Jurkat, Clone E6-1 (cell line): Measurements from ENCODE around the gene TMX1.

ENCODE experiments used
- DNase-seq: peaks from one replicate; pipeline ENCODE4 v3.0.0-alpha.2; 2011; ENCODE audit warnings: low read depth, low spot score
- H3K4me3 ChIP-seq: 2 replicates; pipeline ENCODE4 v1.5.1; 2011; ENCODE audit warnings: mild to moderate bottlenecking, low read length, control low read depth, moderate library complexity

The TMX1 gene

DNA sequence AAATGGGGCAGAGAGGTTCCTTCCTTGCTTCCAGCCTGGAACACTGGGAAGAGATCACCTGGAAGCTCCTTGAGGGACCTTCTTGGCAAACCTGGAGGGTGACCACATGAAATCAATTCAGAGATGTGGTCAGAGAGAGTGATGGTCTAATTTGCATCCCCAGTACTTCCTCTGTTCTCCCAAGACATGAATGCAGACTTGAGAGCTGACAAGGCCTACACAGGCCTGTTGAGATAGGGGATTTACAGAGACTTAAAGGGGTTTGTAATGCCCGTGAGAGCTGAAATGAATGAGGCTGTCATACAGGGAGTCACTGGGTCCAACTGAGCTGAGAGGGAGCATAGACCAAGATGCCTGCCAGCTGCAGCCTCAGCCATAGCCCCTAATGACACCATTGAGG, 45.1 kb downstream of the TMX1 start:
- no peak overlapping the region for H3K4me3 ChIP-seq
- DNase-seq: no peak

DNA sequence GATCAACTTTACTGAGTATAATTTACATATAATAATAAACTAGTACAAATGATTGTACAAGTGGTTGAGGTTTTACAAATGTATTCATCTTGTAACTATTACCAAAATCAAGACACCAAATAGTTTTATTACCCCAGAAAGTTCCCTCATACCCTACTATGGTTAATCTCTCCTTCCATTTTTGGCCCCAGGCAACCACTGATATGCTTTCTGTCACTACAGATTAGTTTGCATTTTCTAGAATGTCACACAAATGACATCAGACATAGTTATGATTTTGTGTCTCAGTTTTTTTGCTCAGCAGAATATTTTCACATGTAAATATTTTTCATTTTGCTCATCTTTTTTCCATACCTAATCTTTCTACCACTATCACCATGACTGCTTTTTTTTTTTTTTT, 49.1 kb downstream of the TMX1 start:
- DNase-seq: no peak
- no peak overlapping the region for H3K4me3 ChIP-seq

DNA sequence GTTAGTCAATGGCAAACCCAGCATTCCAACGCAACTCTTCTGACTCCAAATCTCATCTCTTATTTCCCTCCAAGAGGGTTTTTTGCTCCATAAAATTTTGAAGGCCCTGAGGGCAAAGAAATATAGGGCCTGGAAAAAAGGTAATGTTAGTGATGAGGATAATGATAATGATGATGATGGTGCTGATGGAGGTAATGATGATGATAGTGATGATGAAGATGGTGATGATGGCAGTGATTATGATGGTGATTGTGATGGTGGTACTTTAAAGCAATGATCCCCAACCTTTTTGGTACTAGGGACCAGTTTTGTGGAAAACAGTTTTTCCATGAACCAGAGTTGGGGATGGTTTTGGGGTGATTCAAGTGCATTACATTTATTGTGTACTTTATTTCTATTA, 50.1 kb downstream of the TMX1 start:
- no peak for DNase-seq
- no peak overlapping the region for H3K4me3 ChIP-seq

DNA sequence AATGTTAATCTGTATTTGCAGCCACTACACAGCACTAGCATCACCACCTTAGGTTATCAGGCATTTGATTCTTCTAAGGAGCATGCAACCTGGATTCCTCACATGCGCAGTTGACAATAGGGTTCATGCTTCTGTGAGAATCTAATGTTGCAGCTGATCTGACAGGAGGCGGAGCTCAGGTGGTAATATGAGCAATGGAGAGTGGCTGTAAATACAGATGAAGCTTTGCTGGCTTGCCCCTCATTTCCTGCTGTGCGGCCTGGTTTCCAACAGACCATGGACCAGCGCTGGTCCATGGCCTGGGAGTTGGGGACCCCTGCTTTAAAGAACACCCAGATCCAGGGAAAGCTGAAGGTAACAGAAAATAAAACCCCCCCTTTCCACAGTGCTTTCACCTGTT, 51.0 kb downstream of the TMX1 start:
- DNase-seq: no peak
- no peak overlapping the region for H3K4me3 ChIP-seq

DNA sequence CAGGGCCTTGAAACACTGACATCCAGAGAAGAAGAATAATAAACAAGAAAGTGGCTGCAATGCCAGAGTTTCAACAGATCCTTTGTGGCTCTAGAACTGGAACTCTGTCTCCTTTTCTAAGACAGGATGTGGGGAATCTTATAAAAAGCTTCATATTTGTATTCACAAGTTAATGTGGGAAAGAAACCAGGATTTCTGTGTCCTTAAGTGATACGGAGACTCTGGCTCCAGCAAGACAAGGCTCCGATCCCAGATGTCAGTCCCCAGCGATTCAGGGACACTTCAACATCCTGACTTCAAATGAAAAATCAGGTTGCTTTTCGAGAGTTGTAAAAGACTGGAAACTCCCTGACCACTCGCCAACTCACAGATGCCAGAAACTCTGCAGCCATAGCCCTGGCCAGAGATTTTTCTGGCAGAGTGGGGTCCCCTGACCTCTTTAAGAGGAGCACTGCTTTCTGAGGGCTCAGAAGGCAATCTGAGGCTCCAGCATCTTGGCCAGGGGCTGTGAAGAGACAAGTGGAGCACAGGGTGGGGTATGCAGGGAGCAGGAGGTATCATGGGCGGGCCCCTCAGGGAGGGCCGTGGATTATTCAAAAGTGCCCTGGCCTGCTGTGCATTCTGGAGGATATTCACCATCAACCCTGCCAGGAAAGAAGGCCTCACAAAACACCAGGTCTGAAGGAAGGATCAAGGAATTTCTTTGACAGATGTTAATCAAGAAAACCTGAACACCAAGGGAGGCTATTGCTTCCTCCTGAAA, 53.3 kb downstream of the TMX1 start:
- no peak overlapping the region for H3K4me3 ChIP-seq
- no peak for DNase-seq

DNA sequence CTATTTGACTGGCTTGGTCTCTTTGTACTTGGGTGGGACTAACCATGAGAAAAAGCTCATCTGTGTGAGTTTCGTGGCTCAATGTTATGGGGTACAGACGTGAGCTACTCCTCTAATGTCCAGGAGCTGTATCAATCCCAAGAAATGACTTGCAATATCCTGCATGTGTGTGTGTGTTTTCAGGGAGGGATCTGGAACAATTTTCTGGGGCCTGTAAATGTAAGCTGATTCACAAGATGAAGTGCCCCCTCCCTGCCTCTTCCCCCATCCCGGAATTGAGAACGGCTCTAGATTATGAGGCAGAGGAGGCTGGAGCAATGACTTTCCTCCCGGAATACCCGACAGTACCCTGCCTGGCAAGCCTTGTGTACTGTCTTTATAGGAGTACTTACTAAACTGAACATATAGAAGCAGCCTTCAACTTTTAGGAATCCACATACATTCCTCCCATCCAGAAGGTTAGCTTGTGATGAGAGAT, 53.9 kb downstream of the TMX1 start:
- no peak overlapping the region for H3K4me3 ChIP-seq
- no peak for DNase-seq

DNA sequence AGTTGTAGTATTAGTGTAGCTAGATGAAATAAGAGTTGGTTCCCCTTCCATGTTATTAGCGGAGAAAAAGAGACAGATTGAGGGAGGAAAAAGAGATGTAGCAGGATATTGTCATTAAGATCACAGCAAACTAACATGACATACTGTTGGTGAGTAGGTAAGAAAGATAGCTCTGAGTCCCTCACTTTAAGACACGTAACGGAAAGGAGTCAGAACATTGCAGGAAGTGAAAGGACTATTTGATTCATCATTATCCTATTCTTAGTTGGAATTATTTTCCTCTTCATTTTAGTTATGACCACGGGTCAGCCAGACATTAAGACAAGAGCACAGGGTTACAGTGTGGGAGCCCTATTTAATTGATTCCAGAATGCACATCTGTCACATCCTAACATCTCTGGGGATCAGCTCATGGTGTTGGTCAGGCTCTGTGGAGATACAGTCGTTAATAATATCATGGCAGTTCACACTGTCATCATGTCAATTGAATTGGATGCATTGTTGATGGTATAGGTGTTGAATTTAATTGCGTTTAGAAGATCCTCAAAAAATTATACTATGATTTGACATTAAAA, 55.0 kb downstream of the TMX1 start:
- H3K4me3 ChIP-seq: no peak overlapping the region
- no peak for DNase-seq

DNA sequence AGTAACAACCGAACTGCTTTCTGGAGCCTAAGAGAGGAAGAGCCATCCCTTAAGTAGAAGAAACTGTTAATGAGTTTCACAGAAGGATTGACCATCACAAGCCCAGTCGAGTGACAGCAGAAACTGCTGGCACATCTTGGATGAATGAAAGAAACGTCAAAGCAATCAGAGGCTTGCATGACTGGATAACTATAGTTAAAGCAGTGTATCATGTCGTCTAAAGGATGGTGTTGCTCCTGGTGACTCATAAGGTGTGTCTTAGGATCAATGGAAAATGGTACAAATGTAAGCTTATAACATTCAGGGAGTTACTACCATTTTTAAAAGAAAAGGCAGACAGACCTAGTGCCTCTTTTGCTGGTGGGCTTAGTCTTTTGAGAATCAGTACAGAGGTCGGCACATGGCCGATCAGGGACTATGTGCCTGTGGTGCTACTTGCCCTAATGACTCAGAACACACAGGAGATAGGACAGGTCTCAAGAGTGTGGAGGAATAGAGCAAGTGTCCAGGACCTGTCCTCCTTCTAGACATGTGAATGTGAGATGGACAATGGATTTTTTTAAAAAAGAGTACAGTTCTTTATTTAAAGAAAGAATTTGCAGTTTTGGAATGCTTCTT, 55.7 kb downstream of the TMX1 start:
- H3K4me3 ChIP-seq: no peak overlapping the region
- no peak for DNase-seq

DNA sequence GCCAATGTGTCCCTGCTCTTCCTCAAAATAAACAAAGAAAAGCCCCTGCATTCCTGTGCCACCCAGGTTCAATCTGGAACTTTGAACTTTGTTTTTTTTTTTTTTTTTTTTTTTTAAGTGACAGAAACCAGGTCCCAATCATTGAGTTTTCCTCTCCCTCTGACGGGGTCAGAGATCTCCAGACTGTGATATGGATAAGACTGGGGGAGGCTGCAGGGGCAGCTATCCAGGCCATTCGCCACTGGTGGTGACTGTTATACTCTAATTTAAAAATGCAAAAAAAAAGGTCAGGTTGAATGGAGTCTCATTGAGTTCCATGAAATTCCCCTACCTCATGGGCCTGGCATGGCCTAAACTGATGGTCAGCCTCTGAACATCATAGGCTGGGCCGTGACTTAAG, 57.0 kb downstream of the TMX1 start:
- H3K4me3 ChIP-seq: no peak overlapping the region
- DNase-seq: no peak

DNA sequence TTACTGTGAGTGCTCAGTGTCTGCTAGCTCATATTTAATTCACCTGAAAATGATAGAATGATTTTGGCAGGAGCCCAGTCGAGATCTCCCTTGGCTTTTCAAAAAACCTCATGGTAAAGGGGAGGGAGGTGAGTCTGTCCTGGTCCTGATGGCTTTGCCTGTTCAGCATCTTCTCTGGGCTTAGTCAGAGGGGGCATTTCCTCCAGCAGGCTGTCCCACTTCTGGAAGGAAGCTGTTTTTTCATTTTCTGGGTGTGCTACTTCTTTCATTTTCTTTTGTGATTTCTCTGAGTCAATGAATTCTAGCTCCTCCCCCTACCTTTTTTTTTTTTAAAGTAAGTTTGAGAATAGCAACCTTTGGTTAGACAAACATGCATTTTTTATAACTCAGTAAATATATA, 58.8 kb downstream of the TMX1 start:
- peak; percentile 6 for DNase-seq
- H3K4me3 ChIP-seq: no peak overlapping the region

DNA sequence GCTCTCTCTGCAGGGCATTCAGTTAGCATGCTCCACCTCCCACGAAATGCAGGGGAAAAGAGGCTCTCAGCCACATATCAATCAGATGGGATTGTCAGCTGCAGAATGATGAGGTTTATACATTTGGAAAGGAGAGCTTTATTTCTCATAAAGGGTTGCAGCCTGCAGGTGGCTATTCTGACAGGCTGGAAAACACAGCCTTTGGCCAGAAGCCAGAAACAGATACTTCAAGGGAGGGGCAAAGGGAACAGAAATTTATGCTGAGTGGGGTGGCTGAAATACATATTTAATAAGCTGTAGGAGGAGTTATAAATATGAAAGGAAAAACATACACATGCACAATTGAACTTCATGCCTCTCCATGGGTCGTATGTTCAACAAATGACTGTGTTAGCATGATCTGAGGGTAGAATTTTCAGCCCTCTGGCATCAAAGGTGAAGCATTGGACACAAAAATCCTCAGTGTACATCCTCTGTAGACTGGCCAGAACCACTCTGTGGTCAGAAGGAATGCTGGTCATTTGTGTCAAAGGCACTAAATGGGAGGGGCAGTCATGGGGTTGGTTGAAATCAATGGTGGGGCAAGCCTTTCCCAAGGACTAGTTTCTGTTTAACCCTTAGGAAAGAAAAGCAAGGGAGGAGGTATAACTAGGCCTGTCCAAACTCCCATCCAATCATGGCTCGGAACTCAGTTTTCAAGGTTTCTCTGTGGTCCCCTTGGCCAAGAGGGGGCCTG, 62.4 kb downstream of the TMX1 start:
- H3K4me3 ChIP-seq: no peak overlapping the region
- no peak for DNase-seq

DNA sequence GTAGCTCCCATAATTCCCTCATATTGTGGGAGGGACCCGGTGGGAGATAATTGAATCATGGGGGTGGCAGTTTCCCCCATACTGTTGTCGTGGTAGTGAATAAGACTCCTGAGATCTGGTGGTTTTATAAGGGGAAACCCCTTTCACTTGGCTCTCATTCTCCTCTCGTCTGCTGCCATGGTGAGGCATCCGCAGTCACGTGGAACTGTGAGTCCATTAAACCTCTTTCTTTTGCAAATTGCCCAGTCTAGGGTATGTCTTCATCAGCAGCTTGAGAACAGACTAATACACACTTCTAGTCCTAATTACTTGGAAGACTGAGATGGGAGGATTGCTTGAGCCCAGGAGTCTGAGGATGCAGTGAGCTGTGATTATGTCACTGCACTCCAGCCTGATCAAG, 64.4 kb downstream of the TMX1 start:
- DNase-seq: no peak
- H3K4me3 ChIP-seq: no peak overlapping the region

DNA sequence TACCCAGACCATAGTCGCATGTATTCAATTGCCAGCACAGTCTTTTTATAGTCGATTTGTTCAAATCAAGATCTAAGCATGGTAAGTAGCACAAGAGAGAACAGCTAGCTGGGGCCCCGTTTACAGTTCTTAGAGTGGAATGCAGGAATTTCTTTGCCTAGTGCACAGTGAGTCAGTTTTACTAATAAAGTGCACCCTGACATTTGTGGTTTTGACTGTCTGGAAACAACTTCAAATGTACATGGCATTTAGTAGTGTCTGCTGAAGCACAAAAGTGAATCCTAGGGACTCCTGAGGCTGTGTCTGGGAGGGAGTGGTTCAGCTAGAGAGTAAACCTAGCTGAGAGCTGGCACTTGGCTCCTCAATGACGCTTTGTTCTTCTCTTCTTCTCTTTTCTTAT, 64.9 kb downstream of the TMX1 start:
- DNase-seq: no peak
- H3K4me3 ChIP-seq: no peak overlapping the region

DNA sequence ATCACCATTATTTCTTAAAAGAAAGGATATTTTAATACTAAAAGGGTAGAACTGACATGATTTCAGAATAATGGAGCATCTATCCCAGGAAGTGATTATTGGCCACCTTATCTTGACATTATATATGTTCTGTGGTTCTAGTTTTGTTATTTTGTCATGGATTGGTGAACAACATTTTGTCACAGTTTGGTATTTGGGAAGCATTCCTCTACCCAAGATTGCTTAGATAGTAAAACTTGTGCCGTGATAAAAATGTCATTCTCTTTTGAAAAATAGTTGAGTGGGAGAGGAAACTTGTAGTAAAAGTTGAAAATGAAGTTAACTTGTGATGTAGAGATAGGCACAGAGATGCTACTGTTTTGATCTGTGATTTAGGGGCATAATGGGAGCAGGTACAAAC, 65.7 kb downstream of the TMX1 start:
- H3K4me3 ChIP-seq: no peak overlapping the region
- no peak for DNase-seq
